ENCODE measurements around the gene PVALB. TPM values are rescaled to one million over a fixed set of nuclear protein-coding genes. Genes with fewer than 3 reads are reported as not detected.
"Not testable (repeated sequence)": the region's sequence is repeated elsewhere in the genome, so short reads cannot be mapped to it uniquely, and the experiment has no call there.

Gene PVALB
- total RNA-seq, 1 donor from 2014 or later = not detected

GRCh38 chr22:36764060-36764459, 52.8 kb downstream of the PVALB start:
- intact Hi-C loops (cut with DNase I) = no loop called here
- peak; percentile 54 for DNase-seq (ENCODE audit: low spot score)

- intact Hi-C loops (cut with DNase I) = no loop called here
- peak; percentile 46 for DNase-seq (ENCODE audit: low spot score)
Measured at GRCh38 chr22:36763576-36763975, 53.3 kb downstream of the PVALB start.

- intact Hi-C loops (cut with DNase I) = no loop called here
- peak; percentile 81 for DNase-seq (ENCODE audit: low spot score)
Measured at GRCh38 chr22:36762687-36763260, 54.1 kb downstream of the PVALB start.

GRCh38 chr22:36761553-36762240, 55.1 kb downstream of the PVALB start:
- DNase-seq (ENCODE audit: low spot score) = peak; percentile 24
- intact Hi-C loops (cut with DNase I) = no loop called here

GRCh38 chr22:36760786-36761185, 56.0 kb downstream of the PVALB start:
- intact Hi-C loops (cut with DNase I) = no loop called here
- peak; percentile 12 for DNase-seq (ENCODE audit: low spot score)

GRCh38 chr22:36759481-36760159, 57.2 kb downstream of the PVALB start:
- intact Hi-C loops (cut with DNase I) = no loop called here
- peak; percentile 22 for DNase-seq (ENCODE audit: low spot score)

GRCh38 chr22:36758792-36759271, 58.0 kb downstream of the PVALB start:
- intact Hi-C loops (cut with DNase I) = no loop called here
- peak; percentile 61 for DNase-seq (ENCODE audit: low spot score)

GRCh38 chr22:36757668-36758211, 59.1 kb downstream of the PVALB start:
- intact Hi-C loops (cut with DNase I) = no loop called here
- peak; percentile 90 for DNase-seq (ENCODE audit: low spot score)

GRCh38 chr22:36756746-36757655, 59.8 kb downstream of the PVALB start:
- intact Hi-C loops (cut with DNase I) = no loop called here

GRCh38 chr22:36756031-36756430, 60.8 kb downstream of the PVALB start:
- peak; percentile 9 for DNase-seq (ENCODE audit: low spot score)
- intact Hi-C loops (cut with DNase I) = no loop called here

More at GRCh38 chr22:36756746-36757655, 59.8 kb downstream of the PVALB start:
- peak; percentile 55 for DNase-seq (ENCODE audit: low spot score)

- peak; percentile 50 for DNase-seq (ENCODE audit: low spot score)
- intact Hi-C loops (cut with DNase I) = no loop called here
Measured at GRCh38 chr22:36755316-36755715, 61.5 kb downstream of the PVALB start.

- DNase-seq (ENCODE audit: low spot score); intact Hi-C loops (cut with DNase I): not testable (repeated sequence)
Measured at GRCh38 chr22:36754881-36755280, 62.0 kb downstream of the PVALB start.

- DNase-seq (ENCODE audit: low spot score) = peak; percentile 60
- intact Hi-C loops (cut with DNase I) = no loop called here
Measured at GRCh38 chr22:36753916-36754315, 62.9 kb downstream of the PVALB start.

GRCh38 chr22:36753120-36753802, 63.6 kb downstream of the PVALB start:
- DNase-seq (ENCODE audit: low spot score) = peak; percentile 47
- intact Hi-C loops (cut with DNase I) = no loop called here

Other genes with a start within 250 kb of the PVALB start
- gene CACNG2, start 113.3 kb downstream of the PVALB start, total RNA-seq = not detected
- 24.7 TPM for gene IFT27, start 40.9 kb downstream of the PVALB start, total RNA-seq
- 6.1 TPM for gene NCF4, start 44.0 kb upstream of the PVALB start, total RNA-seq
- gene CSF2RB, start 96.6 kb upstream of the PVALB start, total RNA-seq = 4.9 TPM
- 29.7 TPM for gene TST, start 202.4 kb upstream of the PVALB start, total RNA-seq
- 33.5 TPM for gene MPST, start 202.7 kb upstream of the PVALB start, total RNA-seq
- 50.2 TPM for gene KCTD17, start 234.7 kb upstream of the PVALB start, total RNA-seq